Mucosa of stomach (tissue), 1 donor: ENCODE results near the gene IER5.
A peak's percentile ranks its signal among the peaks of the same experiment; 100 is the strongest.

Experiments used
- H3K27me3 ChIP-seq: one replicate; pipeline ENCODE4 v1.7.0; 2013; ENCODE audit warnings: mild to moderate bottlenecking, low read length; ENCODE audit not compliant: control insufficient read depth, insufficient read depth
- H3K36me3 ChIP-seq: one replicate; pipeline ENCODE4 v1.7.0; 2013; ENCODE audit warnings: low read length; ENCODE audit not compliant: control insufficient read depth, insufficient read depth
- H3K4me1 ChIP-seq: one replicate; pipeline ENCODE4 v1.7.0; 2013; ENCODE audit warnings: mild to moderate bottlenecking, low read length; ENCODE audit not compliant: control insufficient read depth, insufficient read depth
- H3K4me3 ChIP-seq: one replicate; pipeline ENCODE4 v1.7.0; 2013; ENCODE audit warnings: low read length
- H3K9ac ChIP-seq: one replicate; pipeline ENCODE4 v1.7.0; 2013; ENCODE audit warnings: mild to moderate bottlenecking, low read length, moderate library complexity
- H3K9me3 ChIP-seq: one replicate; pipeline ENCODE4 v1.7.0; 2013; ENCODE audit warnings: mild to moderate bottlenecking, low read length, moderate library complexity; ENCODE audit not compliant: control insufficient read depth
- donor health status: Pancreatic carcinoma.

IER5 gene

DNA sequence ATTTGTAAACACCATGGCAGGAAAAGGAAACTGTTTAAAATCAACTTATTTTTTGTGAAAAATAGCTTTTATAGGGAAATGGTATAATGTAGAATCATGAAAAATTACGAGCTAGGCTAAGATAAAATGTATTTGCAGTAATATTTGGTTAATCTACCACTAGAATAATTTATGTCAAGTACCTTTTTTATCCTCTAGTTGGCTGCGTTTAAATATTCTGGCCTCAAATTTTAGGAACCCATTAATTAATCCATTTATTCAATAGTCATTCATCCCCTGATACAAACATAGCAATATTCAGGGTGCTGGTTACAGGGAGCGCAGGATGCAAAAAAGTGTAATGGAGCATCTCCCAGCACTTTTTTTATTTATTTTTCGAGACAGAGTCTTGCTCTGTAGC, 8.6 kb upstream of the IER5 start:
- no peaks in the 10 kb centered on the region for H3K9me3 ChIP-seq
- H3K4me3 ChIP-seq: no peak overlapping the region
- no peak overlapping the region for H3K9ac ChIP-seq
- H3K36me3 ChIP-seq: no peaks in the 10 kb centered on the region
- peaks cover 6% of the 10 kb centered on the region for H3K4me1 ChIP-seq
- H3K27me3 ChIP-seq: peaks cover 8% of the 10 kb centered on the region

DNA sequence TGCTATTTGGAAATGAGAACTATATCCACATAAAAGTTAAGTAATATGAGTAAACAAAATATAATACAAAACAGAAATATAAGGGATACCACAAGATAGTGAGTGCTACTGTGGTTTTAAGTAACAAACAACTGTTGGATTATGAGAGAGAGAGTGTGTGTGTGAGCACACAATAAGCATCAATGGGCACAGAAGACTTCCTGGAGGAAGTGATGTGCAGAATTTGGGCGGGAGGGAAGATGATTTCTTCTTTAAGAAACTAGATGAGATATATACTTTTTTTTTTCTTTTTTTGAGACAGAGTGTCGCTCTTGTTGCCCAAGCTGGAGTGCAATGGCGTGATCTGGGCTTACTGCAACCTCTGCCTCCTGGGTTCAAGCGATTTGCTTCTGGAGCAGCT, 7.9 kb upstream of the IER5 start:
- Histone ChIP-seq H3K36me3 (no peaks in the 10 kb centered on the region), H3K4me1 (peaks cover 7% of the 10 kb centered on the region), H3K4me3 (no peak overlapping the region), H3K9me3 (no peaks in the 10 kb centered on the region), H3K9ac (no peak overlapping the region), H3K27me3 (peaks cover 8% of the 10 kb centered on the region)

DNA sequence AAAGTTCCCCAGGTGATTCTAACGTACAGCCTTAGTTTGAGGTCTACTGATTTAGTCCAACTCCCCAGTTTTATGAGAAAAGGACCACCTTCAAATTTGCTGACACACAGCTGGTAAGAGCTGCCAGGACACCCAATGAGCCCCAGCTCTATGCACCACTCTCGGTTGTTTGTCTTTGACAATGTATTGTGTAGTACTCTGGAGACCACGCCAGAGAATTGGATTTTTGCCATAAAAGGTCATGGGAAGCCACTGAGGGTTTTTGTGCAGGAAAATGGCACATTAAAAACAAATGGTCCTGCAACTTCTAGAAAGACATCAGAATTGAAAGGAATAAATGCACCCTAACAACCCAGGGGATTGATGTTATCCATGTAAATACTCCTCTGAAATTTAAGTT, 7.1 kb upstream of the IER5 start:
- peaks cover 7% of the 10 kb centered on the region for H3K27me3 ChIP-seq
- no peak overlapping the region for H3K9ac ChIP-seq
- peaks cover 7% of the 10 kb centered on the region for H3K4me1 ChIP-seq
- H3K36me3 ChIP-seq: no peaks in the 10 kb centered on the region
- H3K9me3 ChIP-seq: no peaks in the 10 kb centered on the region
- no peak overlapping the region for H3K4me3 ChIP-seq

DNA sequence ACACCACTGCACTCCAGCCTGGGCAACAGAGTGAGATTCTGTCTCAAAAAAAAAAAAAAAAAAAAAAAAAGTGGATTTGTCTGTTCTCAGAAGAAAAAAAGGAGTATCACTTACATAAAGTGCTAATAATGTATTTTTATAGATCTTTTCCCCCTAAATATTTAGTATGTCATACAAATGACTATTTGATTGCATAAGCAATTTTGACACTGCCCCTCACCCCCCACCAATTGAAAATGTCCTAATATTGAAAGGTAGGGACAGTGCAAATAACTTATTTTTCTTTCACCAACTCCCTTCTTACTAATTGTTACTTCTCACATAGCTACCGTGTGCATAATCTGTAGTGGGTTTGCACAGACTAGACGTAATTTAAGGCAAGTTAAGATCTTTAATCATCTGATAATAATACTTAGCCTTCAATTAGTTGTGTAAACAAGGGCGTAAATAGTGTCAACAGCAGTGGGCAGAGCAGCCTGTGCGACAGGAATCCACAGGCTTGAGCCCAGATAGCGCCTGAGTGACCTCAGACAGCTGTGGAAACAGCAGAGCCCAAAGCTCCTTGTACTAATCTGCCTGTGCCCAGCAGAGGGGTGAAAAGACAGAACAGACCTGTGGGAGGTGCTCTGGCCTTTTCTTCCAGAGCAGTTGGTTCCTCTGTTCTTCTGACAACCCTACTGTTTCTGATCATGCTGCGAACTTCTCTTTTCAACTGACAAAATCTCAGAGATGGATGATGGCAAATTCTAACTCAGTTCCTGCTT, 4.5 kb upstream of the IER5 start:
- no peak overlapping the region for H3K9ac ChIP-seq
- H3K9me3 ChIP-seq: no peaks in the 10 kb centered on the region
- H3K36me3 ChIP-seq: no peaks in the 10 kb centered on the region
- no peaks in the 10 kb centered on the region for H3K27me3 ChIP-seq
- H3K4me1 ChIP-seq: peaks cover 11% of the 10 kb centered on the region
- no peak overlapping the region for H3K4me3 ChIP-seq

DNA sequence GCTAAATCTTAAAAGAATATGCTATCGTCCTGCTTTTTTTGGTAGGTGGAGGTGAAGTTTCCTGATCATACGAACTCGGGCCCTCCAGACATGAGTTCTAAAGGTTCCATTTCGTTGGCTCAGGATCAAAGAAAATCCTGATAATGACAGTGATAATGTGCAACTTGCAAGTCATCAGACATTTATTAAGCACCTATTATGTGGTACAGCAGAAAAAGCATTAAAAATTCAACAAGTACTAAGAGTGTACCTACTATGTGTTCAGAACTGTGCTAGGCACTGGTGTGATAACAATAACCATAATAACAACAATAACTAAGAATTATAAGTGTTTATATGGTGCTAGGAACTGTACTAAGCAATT, 3.9 kb upstream of the IER5 start:
- H3K9me3 ChIP-seq: no peaks in the 10 kb centered on the region
- no peaks in the 10 kb centered on the region for H3K36me3 ChIP-seq
- H3K27me3 ChIP-seq: no peaks in the 10 kb centered on the region
- H3K4me1 ChIP-seq: peaks cover 11% of the 10 kb centered on the region
- no peak overlapping the region for H3K9ac ChIP-seq
- H3K4me3 ChIP-seq: no peak overlapping the region

DNA sequence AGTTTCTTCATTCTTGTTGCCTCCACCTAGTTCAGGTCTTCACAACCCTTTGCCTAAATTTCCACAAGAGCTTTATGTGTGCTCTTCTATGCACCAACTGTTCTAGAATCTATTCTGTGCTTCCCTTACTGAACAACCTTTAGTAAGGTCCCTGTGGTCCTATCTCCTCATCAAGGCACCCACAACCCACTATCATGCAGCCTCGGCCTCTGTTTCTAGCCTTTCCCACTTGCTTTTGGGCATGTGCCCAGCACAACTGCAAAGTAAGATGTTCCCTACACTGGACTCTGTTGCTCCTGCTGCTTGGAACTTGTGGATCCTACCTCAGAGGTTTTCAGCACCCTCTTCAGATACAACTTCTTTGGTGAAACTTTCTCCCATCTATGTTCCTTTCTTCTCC, 2.4 kb upstream of the IER5 start:
- peaks cover 12% of the 10 kb centered on the region for H3K4me1 ChIP-seq
- H3K9ac ChIP-seq: no peak overlapping the region
- H3K36me3 ChIP-seq: no peaks in the 10 kb centered on the region
- no peaks in the 10 kb centered on the region for H3K9me3 ChIP-seq
- H3K4me3 ChIP-seq: no peak overlapping the region
- no peaks in the 10 kb centered on the region for H3K27me3 ChIP-seq

DNA sequence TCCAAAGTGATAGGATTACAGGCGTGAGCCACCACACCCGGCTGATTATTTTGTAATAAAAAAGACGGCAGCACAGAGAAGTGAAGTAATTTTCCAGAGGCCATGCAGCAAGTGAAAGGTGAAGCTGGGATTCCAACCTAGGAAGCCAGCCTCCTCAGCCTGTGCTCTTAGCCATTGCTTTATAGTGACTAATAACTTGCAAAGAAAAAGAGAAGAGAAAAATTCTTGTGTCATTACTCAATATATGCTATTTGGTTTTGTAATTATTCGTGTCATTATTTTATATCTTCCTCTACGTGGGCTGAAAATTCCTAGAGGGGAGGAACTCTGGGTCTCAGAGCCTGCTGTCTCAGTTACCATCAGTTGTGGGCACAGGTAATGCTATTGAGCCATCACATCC, 1.6 kb upstream of the IER5 start:
- Histone ChIP-seq H3K4me3 (no peak overlapping the region), H3K36me3 (no peaks in the 10 kb centered on the region), H3K27me3 (no peaks in the 10 kb centered on the region), H3K4me1 (peaks cover 18% of the 10 kb centered on the region), H3K9me3 (no peaks in the 10 kb centered on the region), H3K9ac (no peak overlapping the region)

DNA sequence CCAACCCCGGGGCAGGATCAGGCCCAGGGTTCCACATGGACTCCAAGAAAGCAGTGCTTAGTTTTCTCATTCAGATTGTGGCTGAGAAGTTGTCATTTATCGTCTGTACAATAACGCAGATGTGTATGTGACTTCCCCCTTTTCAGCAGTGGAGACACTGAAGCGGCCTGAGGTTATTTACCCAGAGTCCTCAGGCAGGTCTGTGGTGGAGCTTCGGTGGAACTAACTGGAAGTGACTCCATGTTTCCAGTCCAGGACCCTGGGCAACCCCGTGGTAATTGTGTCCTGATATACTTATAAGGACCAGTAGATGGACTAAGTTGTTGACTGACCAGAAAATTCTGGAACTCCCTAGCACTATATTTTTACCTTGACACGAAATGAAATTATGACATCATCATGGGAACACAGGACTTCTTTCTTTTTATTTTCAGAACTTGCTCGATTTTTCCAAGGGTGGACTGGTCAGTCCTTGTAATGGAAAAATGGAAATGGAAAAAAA, 1.0 kb upstream of the IER5 start:
- Histone ChIP-seq H3K9me3 (no peaks in the 10 kb centered on the region), H3K4me3 (no peak overlapping the region), H3K36me3 (no peaks in the 10 kb centered on the region), H3K27me3 (no peaks in the 10 kb centered on the region), H3K4me1 (peaks cover 19% of the 10 kb centered on the region), H3K9ac (no peak overlapping the region)

DNA sequence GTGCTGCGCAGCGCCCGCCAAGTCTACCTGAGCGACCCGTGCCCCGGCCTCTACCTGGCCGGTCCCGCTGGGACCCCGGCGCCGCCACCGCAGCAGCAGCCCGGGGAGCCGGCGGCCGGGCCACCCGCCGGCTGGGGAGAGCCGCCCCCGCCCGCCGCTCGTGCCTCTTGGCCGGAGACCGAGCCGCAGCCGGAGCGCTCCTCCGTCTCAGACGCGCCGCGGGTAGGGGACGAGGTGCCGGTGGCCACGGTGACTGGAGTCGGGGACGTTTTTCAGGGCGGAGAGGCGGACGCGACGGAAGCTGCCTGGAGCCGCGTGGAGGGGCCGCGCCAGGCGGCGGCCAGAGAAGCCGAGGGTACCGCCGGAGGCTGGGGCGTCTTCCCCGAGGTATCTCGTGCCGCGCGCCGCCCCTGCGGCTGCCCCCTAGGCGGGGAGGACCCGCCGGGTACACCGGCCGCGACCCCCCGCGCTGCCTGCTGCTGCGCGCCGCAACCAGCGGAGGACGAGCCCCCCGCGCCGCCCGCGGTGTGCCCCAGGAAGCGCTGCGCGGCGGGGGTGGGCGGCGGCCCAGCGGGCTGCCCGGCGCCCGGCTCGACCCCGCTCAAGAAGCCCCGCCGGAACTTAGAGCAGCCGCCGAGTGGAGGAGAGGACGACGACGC, 646 bp downstream of the IER5 start:
- Histone ChIP-seq H3K4me1 (peaks cover 29% of the 10 kb centered on the region), H3K9me3 (no peaks in the 10 kb centered on the region), H3K4me3 (peak overlapping the region; percentile 97), H3K27me3 (no peaks in the 10 kb centered on the region), H3K9ac (peak overlapping the region; percentile 90), H3K36me3 (no peaks in the 10 kb centered on the region)

DNA sequence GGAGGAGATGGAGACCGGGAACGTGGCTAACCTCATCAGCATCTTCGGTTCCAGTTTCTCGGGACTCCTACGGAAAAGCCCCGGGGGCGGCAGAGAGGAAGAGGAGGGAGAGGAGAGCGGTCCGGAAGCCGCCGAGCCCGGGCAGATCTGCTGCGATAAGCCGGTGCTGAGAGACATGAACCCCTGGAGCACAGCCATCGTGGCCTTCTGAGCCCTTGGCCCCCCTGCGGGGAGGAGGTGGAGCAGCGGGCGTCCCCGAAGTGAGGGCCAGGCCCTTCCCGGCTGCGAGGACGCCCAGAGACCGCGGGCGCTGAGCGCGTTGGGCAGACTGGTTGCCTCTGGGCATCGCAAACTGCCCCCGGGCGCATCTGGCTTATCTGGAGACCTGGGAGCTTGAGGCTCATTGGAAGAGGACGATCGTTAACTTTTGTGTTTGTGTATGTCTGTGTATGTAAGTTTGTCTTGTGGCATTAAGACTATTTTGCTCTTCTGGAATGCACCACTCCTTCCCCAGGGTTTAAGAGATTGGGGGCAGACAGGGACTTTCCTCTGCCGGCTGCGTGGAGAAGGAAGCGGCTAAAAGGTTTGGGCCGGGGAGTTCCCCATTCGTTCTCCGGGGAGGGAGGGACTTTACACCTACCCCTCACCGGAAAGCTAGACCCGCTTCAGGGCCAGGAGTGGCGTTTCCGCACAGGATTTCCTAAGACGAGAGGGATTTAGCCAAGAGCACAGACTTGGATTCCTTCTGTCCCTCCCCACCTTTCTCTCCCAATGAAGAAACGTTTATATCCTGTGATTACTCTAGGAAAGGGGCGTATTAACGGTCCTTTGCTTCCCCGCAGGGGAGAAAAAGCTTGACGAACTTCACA, 1.4 kb downstream of the IER5 start:
- Histone ChIP-seq H3K36me3 (no peaks in the 10 kb centered on the region), H3K27me3 (no peaks in the 10 kb centered on the region), H3K4me3 (peak overlapping the region; percentile 97), H3K4me1 (peaks cover 22% of the 10 kb centered on the region), H3K9ac (peak overlapping the region; percentile 90), H3K9me3 (no peaks in the 10 kb centered on the region)

DNA sequence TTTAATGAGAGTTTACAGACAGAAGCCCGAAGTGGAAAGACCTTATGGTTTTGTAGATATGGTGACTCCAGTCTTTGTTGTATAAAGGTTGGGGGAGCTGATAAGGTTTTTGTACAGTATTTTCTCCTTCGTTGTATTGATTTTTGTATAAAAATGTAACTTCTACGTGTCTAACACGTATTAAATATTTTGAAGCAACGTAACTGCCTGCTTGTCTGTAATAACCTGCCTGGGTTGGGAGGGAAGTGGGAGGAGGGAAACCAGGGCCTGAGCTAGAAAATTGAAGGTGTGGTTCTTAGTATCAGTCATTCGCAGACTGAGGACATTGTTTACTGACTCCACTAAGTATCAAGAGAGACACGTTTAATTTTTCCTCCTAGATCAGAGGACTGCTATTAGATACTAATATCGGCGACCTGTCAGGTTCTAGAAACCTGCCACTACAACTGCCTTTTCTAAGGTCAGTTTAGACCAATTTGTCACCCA, 2.2 kb downstream of the IER5 start:
- Histone ChIP-seq H3K27me3 (no peaks in the 10 kb centered on the region), H3K36me3 (no peaks in the 10 kb centered on the region), H3K4me3 (peak overlapping the region; percentile 97), H3K9ac (peak overlapping the region; percentile 90), H3K9me3 (no peaks in the 10 kb centered on the region), H3K4me1 (peaks cover 22% of the 10 kb centered on the region)
